ENCODE data around the gene HNRNPC.

The HNRNPC gene

DNA sequence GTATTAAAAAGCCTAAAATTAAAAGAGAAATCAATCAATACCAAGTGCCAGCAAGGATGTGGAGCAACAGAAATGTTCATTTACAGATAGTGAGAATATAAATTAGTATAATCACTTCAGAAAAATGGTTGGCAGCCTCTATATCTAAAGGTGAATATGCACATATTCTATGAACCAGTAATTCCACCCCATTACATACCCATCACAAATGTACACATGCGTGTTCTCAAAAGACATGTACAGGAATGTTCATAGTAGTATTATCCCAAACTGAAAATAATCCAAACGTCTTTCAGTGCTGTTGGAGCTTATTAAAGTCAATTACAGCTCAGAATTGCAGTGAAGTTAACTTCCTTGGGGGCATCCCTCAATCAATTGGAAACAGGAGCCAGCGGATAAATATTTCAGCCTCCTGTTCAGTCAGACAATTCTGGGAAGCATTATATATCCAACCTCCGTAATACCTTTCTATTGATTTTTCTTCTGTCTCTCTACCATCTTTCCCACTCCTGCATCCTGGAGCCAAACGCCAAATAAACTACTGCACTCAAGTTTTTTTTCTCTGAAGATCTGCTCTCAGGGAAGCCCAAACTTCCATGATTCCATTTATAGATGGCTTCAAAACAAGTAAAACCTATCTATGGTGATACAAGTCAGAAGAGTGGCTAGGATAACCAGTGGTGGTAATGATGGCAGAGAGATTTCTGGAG lies 68.3 kb downstream of the HNRNPC start:
- TF ChIP-seq, protein P1, sequence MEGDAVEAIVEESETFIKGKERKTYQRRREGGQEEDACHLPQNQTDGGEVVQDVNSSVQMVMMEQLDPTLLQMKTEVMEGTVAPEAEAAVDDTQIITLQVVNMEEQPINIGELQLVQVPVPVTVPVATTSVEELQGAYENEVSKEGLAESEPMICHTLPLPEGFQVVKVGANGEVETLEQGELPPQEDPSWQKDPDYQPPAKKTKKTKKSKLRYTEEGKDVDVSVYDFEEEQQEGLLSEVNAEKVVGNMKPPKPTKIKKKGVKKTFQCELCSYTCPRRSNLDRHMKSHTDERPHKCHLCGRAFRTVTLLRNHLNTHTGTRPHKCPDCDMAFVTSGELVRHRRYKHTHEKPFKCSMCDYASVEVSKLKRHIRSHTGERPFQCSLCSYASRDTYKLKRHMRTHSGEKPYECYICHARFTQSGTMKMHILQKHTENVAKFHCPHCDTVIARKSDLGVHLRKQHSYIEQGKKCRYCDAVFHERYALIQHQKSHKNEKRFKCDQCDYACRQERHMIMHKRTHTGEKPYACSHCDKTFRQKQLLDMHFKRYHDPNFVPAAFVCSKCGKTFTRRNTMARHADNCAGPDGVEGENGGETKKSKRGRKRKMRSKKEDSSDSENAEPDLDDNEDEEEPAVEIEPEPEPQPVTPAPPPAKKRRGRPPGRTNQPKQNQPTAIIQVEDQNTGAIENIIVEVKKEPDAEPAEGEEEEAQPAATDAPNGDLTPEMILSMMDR (IDR thresholded peaks at IDR 0.05; ENCODE audit: borderline replicate concordance, control extremely low read depth, extremely low read depth, insufficient read depth, missing control alignments) = no peak
- DNase-seq (ENCODE audit: low spot score) = no peak
- in situ Hi-C loops (cut with MboI; ENCODE audit: low sequenced_read_pairs, unreplicated experiment) = no loop called here

GRCh38 chr14:21199611-21200560 lies 69.4 kb downstream of the HNRNPC start:
- TF ChIP-seq, protein P1 (IDR thresholded peaks at IDR 0.05; ENCODE audit: borderline replicate concordance, control extremely low read depth, extremely low read depth, insufficient read depth, missing control alignments) = no peak
- DNase-seq (ENCODE audit: low spot score) = no peak
- in situ Hi-C loops (cut with MboI; ENCODE audit: low sequenced_read_pairs, unreplicated experiment) = no loop called here

GRCh38 chr14:21197418-21198205 lies 71.6 kb downstream of the HNRNPC start:
- TF ChIP-seq, protein P1 (IDR thresholded peaks at IDR 0.05; ENCODE audit: borderline replicate concordance, control extremely low read depth, extremely low read depth, insufficient read depth, missing control alignments) = no peak
- in situ Hi-C loops (cut with MboI; ENCODE audit: low sequenced_read_pairs, unreplicated experiment) = no loop called here
- no peak for DNase-seq (ENCODE audit: low spot score)

DNA sequence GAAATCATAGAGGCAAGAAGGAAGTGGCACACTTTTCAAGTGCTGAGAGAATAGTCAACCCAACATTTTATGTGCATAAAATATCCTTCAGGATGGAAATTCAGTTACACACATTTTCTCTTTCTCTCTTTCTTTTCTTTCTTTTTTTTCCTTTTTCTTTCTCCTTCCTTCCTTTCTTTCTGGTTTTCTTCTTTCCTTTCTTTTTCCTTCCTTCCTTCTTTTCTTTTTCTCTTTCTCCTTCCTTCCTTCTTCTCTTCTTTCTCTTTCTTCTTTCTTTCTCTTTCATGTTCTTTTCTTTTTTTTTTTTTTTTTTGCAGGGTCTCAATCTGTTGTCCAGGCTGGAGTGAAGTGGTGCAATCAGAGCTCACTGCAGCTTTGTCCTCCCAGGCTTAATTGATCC lies 74.6 kb downstream of the HNRNPC start:
- in situ Hi-C loops (cut with MboI; ENCODE audit: low sequenced_read_pairs, unreplicated experiment) = no loop called here
- DNase-seq (ENCODE audit: low spot score) = no peak
- TF ChIP-seq, protein P1 (IDR thresholded peaks at IDR 0.05; ENCODE audit: borderline replicate concordance, control extremely low read depth, extremely low read depth, insufficient read depth, missing control alignments) = no peak

- no peak for DNase-seq (ENCODE audit: low spot score)
- in situ Hi-C loops (cut with MboI; ENCODE audit: low sequenced_read_pairs, unreplicated experiment) = no loop called here
- TF ChIP-seq, protein P1 (IDR thresholded peaks at IDR 0.05; ENCODE audit: borderline replicate concordance, control extremely low read depth, extremely low read depth, insufficient read depth, missing control alignments) = no peak
Measured at GRCh38 chr14:21192875-21193535, 76.2 kb downstream of the HNRNPC start.

GRCh38 chr14:21192447-21192822 lies 76.8 kb downstream of the HNRNPC start:
- TF ChIP-seq, protein P1 (IDR thresholded peaks at IDR 0.05; ENCODE audit: borderline replicate concordance, control extremely low read depth, extremely low read depth, insufficient read depth, missing control alignments) = no peak
- no peak for DNase-seq (ENCODE audit: low spot score)
- in situ Hi-C loops (cut with MboI; ENCODE audit: low sequenced_read_pairs, unreplicated experiment) = no loop called here

All from GM13976 (cell line).